IPS-NIHi7 (cell line): ENCODE data around the gene STPG1.

ENCODE experiments used
- DNase-seq: peaks from one replicate; pipeline ENCODE4 v3.0.0; 2012; ENCODE audit warnings: mixed read lengths; ENCODE audit errors: extremely low spot score

STPG1 gene

GRCh38 chr1:24426744-24427544, 13.4 kb upstream of the STPG1 start:
- DNase-seq, result no peak

- no peak for DNase-seq
These were observed 12.3 kb upstream of the STPG1 start for GRCh38 chr1:24425922-24426321.

DNA sequence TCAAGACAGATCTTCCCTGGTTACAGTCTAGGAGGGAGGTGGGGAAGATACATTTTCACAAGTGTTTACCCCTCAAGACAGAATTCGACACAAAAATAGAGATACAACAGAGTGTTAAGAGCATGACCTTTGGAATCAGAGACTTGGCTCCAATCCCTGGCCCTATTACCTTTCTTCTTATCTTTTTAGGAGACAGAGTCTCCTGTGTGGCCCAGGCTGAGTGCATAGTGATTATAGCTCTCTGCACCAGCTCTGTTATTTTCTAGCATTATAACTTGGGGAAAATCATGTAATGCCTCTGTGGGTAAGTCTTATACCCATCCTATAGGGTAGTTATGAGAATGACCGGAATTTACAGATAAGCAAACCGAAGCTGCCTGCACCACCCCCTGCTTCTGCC, 11.9 kb upstream of the STPG1 start:
- no peak for DNase-seq

- DNase-seq, result no peak
These were observed 11.4 kb upstream of the STPG1 start for GRCh38 chr1:24424990-24425389.

GRCh38 chr1:24424207-24424606, 10.6 kb upstream of the STPG1 start:
- no peak for DNase-seq

- no peak for DNase-seq
These were observed 7.9 kb upstream of the STPG1 start for GRCh38 chr1:24421502-24421901.

GRCh38 chr1:24420547-24420946, 7.0 kb upstream of the STPG1 start:
- DNase-seq, result no peak

GRCh38 chr1:24418898-24419628, 5.5 kb upstream of the STPG1 start:
- no peak for DNase-seq

- no peak for DNase-seq
These were observed 4.1 kb upstream of the STPG1 start for GRCh38 chr1:24417681-24418080.

GRCh38 chr1:24416666-24417391, 3.2 kb upstream of the STPG1 start:
- no peak for DNase-seq

GRCh38 chr1:24415910-24416665, 2.5 kb upstream of the STPG1 start:
- DNase-seq, result no peak

GRCh38 chr1:24415334-24415909, 1.8 kb upstream of the STPG1 start, which contains the start of gene NIPAL3:
Gene NIPAL3 (plus strand): TSS chr1:24415802. CDS start chr1:24419548, 3,746 bp downstream.
- DNase-seq, result peak; percentile 97

GRCh38 chr1:24414775-24415333, 1.3 kb upstream of the STPG1 start:
- DNase-seq, result no peak

- DNase-seq, result no peak
These were observed 1.2 kb downstream of the STPG1 start for GRCh38 chr1:24412408-24412807.

DNA sequence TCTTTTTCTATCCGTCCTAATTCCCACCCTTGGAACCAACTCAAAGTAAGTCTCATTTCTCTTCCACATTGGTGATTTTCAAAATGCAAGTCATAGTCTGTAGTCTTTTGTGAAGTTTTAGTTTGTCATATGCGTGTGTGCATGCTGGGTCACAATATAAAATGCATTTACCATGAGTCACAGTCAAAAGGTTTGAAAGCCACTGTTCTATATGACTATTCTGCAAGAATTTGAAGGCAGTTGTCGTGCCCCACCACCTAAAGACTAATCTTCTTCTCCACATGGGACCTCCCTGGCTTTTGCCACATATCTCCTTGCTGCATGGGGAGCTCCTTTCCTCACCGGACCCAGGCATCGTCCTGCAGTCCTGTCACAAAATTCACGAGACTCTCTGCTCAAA, 1.6 kb downstream of the STPG1 start:
- DNase-seq, result no peak

DNA sequence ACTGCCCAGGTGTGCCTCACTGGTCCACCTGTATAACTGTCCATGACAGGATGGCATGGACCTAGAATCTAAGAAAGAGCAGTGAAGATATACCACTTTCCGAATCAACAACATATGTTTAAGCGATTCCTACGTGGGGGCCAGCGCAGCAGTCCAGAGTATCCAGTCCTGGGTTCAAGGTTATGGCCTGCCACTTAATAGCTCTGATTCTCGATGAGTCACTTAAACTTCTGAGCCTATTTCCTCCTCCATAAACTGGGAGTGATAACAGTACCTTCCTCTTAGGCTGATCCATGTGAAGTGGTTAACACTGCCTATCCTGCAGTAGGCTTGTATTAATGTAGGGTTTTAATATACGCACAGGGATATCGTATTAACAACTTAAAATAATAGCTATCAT, 2.8 kb downstream of the STPG1 start:
- DNase-seq, result no peak

GRCh38 chr1:24409535-24409934, 4.0 kb downstream of the STPG1 start:
- no peak for DNase-seq

DNA sequence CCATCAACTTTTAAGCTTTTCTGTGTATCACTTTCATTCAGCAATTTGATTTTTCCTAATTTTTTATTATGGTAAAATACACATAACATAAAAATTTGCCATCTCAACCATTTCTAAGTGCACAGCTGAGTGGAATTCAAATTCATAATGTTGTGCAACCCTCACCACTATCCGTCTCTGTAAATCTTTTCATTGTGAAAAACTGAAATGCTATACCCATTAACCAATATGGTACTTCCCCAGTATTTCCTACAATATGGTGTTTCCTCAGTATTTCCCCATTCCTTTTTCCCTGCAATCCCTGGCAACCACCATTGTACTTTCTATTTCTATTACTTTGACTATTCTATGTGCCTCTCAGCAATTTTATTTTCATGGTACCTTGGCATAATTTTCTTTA, 6.8 kb downstream of the STPG1 start:
- DNase-seq, result no peak

GRCh38 chr1:24403806-24404205, 9.8 kb downstream of the STPG1 start:
- DNase-seq, result no peak

DNA sequence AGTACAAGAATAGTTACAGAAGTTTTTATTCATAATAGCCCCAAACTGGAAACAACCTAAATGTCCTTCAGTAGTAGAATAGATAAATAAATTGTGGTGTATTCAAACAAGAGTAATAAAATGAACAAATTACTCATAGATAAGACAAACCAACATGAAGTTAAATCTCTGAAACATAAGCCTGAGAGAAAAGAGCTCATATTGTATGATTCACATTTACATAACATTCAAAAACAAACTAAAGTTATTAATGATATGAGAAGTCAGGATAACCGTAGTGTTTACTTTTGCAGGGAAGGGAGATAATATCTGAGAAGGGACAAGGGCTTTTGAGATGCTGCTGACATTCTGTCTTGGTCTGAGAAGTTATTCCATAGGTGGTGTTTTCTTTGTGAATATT, 13.5 kb downstream of the STPG1 start:
- no peak for DNase-seq

- no peak for DNase-seq
These were observed 19.7 kb downstream of the STPG1 start for GRCh38 chr1:24393892-24394291.
